MCF 10A (cell line): ENCODE measurements around the gene GPM6B. TPM values are rescaled to one million over a fixed set of nuclear protein-coding genes. Genes with fewer than 3 reads are reported as not detected.

Source experiments
- BruUV-seq: library from RNA; stranded (reverse); fragments of 400-500 nt; replicated peaks from 2 replicates; lab custom pipeline; 2021; lab: Mats Ljungman, UMichigan
- CTCF ChIA-PET: fragments of 300-600 bp; sonication (Branson Sonifier 250); formaldehyde crosslinking; extraction: SDS; loops from one replicate; lab custom pipeline; 2021; ENCODE audit warnings: antibody characterized with exemption, inconsistent platforms; lab: Yijun Ruan, JAX
- POLR2A ChIA-PET: fragments of 300-600, 350-650 bp; sonication (Branson Sonifier 250); formaldehyde crosslinking; extraction: SDS; loops from one replicate; lab custom pipeline; 2020; ENCODE audit warnings: antibody characterized with exemption, inconsistent platforms; lab: Yijun Ruan, JAX
- DNase-seq: peaks from one replicate; pipeline ENCODE4 v3.0.0-alpha.2; 2018; ENCODE audit not compliant: unreplicated experiment
- H3K27ac Mint-ChIP-seq: one replicate; pipeline ENCODE4 v1.8.0; 2022; ENCODE audit warnings: mild to moderate bottlenecking, low read depth, mixed read lengths; ENCODE audit not compliant: unreplicated experiment
- H3K27me3 Mint-ChIP-seq: one replicate; pipeline ENCODE4 v1.8.0; 2022; ENCODE audit warnings: mixed read lengths; ENCODE audit not compliant: insufficient read depth, unreplicated experiment
- H3K36me3 Mint-ChIP-seq: one replicate; pipeline ENCODE4 v1.8.0; 2022; ENCODE audit warnings: mild to moderate bottlenecking, moderate library complexity, mixed read lengths; ENCODE audit not compliant: insufficient read depth, unreplicated experiment
- H3K4me1 Mint-ChIP-seq: one replicate; pipeline ENCODE4 v1.8.0; 2022; ENCODE audit warnings: mixed read lengths; ENCODE audit not compliant: insufficient read depth, unreplicated experiment
- H3K4me3 Mint-ChIP-seq: one replicate; pipeline ENCODE4 v1.8.0; 2022; ENCODE audit warnings: mild to moderate bottlenecking, moderate library complexity, mixed read lengths; ENCODE audit not compliant: unreplicated experiment
- H3K9me3 Mint-ChIP-seq: one replicate; pipeline ENCODE4 v1.8.0; 2022; ENCODE audit warnings: mixed read lengths; ENCODE audit not compliant: unreplicated experiment
- intact Hi-C: fragments of 100-400 bp; cut with micrococcal nuclease; formaldehyde crosslinking; loops from 2 replicates; pipeline ENCODE4 v1.14.1; 2022
- total RNA-seq: library from RNA; stranded (reverse); gene quantifications from 2 replicates; pipeline ENCODE4 v1.2.3, GENCODE V29; 2022
- TF ChIP-seq, protein P1 (sequence below): fragments of 200-600 bp; IDR thresholded peaks from one replicate; pipeline ENCODE4 v1.8.0; 2022; ENCODE audit warnings: antibody characterized with exemption, mild to moderate bottlenecking; ENCODE audit not compliant: unreplicated experiment

The GPM6B gene
- total RNA-seq, 1 experiment from 2014 or later = 16.3 TPM

DNA sequence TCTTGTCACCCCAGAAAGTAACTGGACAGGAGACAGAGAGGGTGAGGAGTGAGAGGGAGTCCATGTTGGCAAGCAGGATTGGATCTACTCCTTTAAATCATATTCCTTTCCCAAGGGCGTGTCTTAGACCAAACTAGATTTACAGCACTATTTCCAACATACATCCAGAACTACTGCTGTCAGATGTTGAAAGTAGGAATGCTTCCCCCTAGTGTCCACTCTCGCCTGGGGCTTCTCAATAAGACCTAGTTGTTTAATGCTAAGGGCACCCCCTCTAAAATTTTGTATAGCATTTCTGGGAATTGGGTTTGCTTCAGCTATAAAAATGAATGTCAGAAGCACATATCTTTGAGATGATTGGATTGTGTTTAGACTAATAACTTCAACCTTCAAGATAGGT, 69.1 kb downstream of the GPM6B start:
- Mint-ChIP-seq H3K36me3 (peaks cover 66% of the 10 kb centered on the region), H3K4me3 (no peak overlapping the region), H3K27ac (no peak overlapping the region), H3K9me3 (no peaks in the 10 kb centered on the region), H3K27me3 (no peaks in the 10 kb centered on the region), H3K4me1 (peaks cover 6% of the 10 kb centered on the region)
- peak; percentile 71 for DNase-seq
- intact Hi-C loops = loop anchor here (1.0 kb wide), 2 partner anchors 90 to 242 kb away; no protein-coding TSS in a partner anchor
- CTCF ChIA-PET = interaction anchor here (0.6 to 7.6 kb wide), 10 partner anchors 12 to 1985 kb away, joined by 3 to 71 read pairs (median 4); partner anchors contain the start of genes GEMIN8, OFD1 and TRAPPC2
- POLR2A ChIA-PET = interaction anchor here (0.8 to 2.9 kb wide), 2 partner anchors 9 to 12 kb away, joined by 3 to 16 read pairs; partner anchors contain the start of genes OFD1 and TRAPPC2
- BruUV-seq = no TSS peak
- TF ChIP-seq, protein P1, sequence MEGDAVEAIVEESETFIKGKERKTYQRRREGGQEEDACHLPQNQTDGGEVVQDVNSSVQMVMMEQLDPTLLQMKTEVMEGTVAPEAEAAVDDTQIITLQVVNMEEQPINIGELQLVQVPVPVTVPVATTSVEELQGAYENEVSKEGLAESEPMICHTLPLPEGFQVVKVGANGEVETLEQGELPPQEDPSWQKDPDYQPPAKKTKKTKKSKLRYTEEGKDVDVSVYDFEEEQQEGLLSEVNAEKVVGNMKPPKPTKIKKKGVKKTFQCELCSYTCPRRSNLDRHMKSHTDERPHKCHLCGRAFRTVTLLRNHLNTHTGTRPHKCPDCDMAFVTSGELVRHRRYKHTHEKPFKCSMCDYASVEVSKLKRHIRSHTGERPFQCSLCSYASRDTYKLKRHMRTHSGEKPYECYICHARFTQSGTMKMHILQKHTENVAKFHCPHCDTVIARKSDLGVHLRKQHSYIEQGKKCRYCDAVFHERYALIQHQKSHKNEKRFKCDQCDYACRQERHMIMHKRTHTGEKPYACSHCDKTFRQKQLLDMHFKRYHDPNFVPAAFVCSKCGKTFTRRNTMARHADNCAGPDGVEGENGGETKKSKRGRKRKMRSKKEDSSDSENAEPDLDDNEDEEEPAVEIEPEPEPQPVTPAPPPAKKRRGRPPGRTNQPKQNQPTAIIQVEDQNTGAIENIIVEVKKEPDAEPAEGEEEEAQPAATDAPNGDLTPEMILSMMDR = peak; percentile 48

DNA sequence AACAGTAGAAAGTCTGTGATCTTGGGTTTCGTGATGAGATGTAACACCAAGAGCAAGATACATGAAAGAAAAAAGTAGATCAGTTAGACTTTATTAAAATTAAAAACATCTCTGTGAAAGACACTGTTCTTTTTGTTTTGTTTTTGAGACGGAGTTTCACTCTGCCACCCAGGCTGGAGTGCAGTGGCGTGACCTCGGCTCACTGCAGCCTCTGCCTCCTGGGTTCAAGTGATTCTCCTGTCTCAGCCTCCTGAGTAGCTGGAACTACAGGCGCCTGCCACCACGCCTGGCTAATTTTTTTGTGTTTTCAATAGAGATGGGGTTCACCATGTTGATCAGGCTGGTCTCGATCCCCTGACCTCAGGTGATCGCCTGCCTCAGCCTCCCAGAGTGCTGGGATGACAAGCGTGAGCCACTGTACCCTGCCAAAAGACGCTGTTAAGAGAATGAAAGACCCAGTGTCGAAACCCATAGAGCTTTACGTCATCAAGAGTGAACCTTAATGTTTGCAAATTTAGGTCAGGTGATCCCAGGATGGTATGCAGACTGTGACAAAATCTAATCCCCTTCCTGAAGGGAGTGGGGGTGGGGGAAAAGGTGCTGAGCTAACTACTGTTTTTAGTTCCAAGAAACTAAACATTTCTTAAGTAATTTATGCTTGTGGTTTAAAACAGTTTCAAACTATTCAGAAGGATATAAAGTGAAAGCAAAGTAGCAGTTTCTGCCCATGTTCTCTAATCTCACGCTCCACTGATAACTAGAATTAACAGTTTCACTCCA, 74.3 kb downstream of the GPM6B start:
- no TSS peak for BruUV-seq
- Mint-ChIP-seq H3K4me1 (peaks cover 13% of the 10 kb centered on the region), H3K9me3 (no peaks in the 10 kb centered on the region), H3K36me3 (peaks cover 69% of the 10 kb centered on the region), H3K4me3 (no peak overlapping the region), H3K27ac (no peak overlapping the region), H3K27me3 (no peaks in the 10 kb centered on the region)
- TF ChIP-seq, protein P1 = no peak
- CTCF ChIA-PET = interaction anchor here (0.6 to 2.9 kb wide), 5 partner anchors 8 to 235 kb away, joined by 3 to 23 read pairs (median 3); no protein-coding TSS in a partner anchor
- DNase-seq = peak; percentile 41
- intact Hi-C loops = no loop called here
- POLR2A ChIA-PET = interaction anchor here (0.6 kb wide), 1 partner anchor 181 kb away, joined by 3 read pairs; no protein-coding TSS in a partner anchor

DNA sequence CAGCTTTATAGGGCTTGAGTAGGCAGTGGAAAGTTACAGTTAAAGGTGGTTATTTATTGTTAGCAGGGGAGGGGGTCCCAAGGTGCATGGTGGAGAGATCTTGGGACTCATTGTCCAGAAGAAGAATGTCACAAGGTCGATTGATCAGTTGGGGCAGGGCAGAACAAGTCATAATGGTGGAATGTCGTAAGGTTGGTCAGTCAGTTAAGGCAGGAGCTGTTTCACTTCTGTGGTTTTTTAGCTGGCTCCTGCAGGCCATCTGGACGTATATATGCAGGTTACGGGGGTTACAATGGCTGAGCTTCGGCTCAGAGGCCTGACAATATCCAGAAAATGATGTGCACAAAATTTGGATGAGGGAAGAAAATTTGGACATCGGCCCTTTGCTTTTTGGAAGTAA, 75.2 kb downstream of the GPM6B start:
- Mint-ChIP-seq H3K4me3 (no peak overlapping the region), H3K36me3 (peaks cover 61% of the 10 kb centered on the region), H3K27me3 (no peaks in the 10 kb centered on the region), H3K27ac (no peak overlapping the region), H3K9me3 (no peaks in the 10 kb centered on the region), H3K4me1 (peaks cover 8% of the 10 kb centered on the region)
- BruUV-seq = no TSS peak
- CTCF ChIA-PET = interaction anchor here (0.6 to 2.9 kb wide), 4 partner anchors 9 to 287 kb away, joined by 3 to 23 read pairs (median 4); partner anchors contain the start of gene RAB9A
- POLR2A ChIA-PET = interaction anchor here (0.7 kb wide), 1 partner anchor 144 kb away, joined by 3 read pairs; no protein-coding TSS in a partner anchor
- intact Hi-C loops = no loop called here
- TF ChIP-seq, protein P1 = no peak
- no peak for DNase-seq
